Activated T-helper 1 cell treated with Interleukin-2 at 50 U/mL for 16 hours (primary cell): ENCODE data around the gene YIPF5.

Experiments used
- DNase-seq: peaks from one replicate; pipeline ENCODE4 v3.0.0-alpha.2; 2020; ENCODE audit warnings: low read depth

YIPF5 gene

GRCh38 chr5:144170276-144171024 lies at the start of gene YIPF5, which contains the start of gene KCTD16:
YIPF5 (minus strand) TSS chr5:144170659; CDS start chr5:144169955, 704 bp downstream.
KCTD16 (plus strand) TSS chr5:144170873.
- DNase-seq, result peak; percentile 96

- DNase-seq, result no peak
Observed at GRCh38 chr5:144219869-144220268, 49.4 kb upstream of the YIPF5 start.

GRCh38 chr5:144210655-144211054 lies 40.2 kb upstream of the YIPF5 start:
- no peak for DNase-seq

GRCh38 chr5:144209361-144209760 lies 38.9 kb upstream of the YIPF5 start:
- no peak for DNase-seq

GRCh38 chr5:144207875-144208444 lies 37.5 kb upstream of the YIPF5 start:
- DNase-seq, result no peak

- no peak for DNase-seq
Observed at GRCh38 chr5:144206141-144206540, 35.7 kb upstream of the YIPF5 start.

- DNase-seq, result no peak
Observed at GRCh38 chr5:144205141-144205551, 34.7 kb upstream of the YIPF5 start.

- DNase-seq, result no peak
Observed at GRCh38 chr5:144203750-144204596, 33.5 kb upstream of the YIPF5 start.

GRCh38 chr5:144202726-144203125 lies 32.3 kb upstream of the YIPF5 start:
- no peak for DNase-seq

GRCh38 chr5:144202072-144202471 lies 31.6 kb upstream of the YIPF5 start:
- DNase-seq, result no peak

GRCh38 chr5:144201588-144201987 lies 31.1 kb upstream of the YIPF5 start:
- DNase-seq, result no peak

- DNase-seq, result no peak
Observed at GRCh38 chr5:144198386-144198785, 27.9 kb upstream of the YIPF5 start.

GRCh38 chr5:144196612-144197011 lies 26.2 kb upstream of the YIPF5 start:
- no peak for DNase-seq

- DNase-seq, result no peak
Observed at GRCh38 chr5:144195448-144195847, 25.0 kb upstream of the YIPF5 start.

GRCh38 chr5:144194144-144194543 lies 23.7 kb upstream of the YIPF5 start:
- no peak for DNase-seq

- no peak for DNase-seq
Observed at GRCh38 chr5:144192661-144193060, 22.2 kb upstream of the YIPF5 start.

- DNase-seq, result no peak
Observed at GRCh38 chr5:144191998-144192397, 21.5 kb upstream of the YIPF5 start.

GRCh38 chr5:144191531-144191930 lies 21.1 kb upstream of the YIPF5 start:
- DNase-seq, result no peak

GRCh38 chr5:144189800-144190429 lies 19.5 kb upstream of the YIPF5 start:
- peak; percentile 62 for DNase-seq

- peak; percentile 64 for DNase-seq
Observed at GRCh38 chr5:144187699-144188294, 17.3 kb upstream of the YIPF5 start.

GRCh38 chr5:144183254-144183889 lies 12.9 kb upstream of the YIPF5 start:
- no peak for DNase-seq
